D721Med (cell line): ENCODE measurements around the gene SPDYE1.

Experiments
- DNase-seq: peaks from one replicate; pipeline ENCODE4 v3.0.0; 2011; ENCODE audit warnings: low spot score; ENCODE audit not compliant: insufficient read length
- FAIRE-seq: peaks from 2 replicates; lab custom pipeline; 2011; peaks lifted over from hg19 to GRCh38; lab: Jason Lieb, UNC
- CTCF ChIP-seq: IDR thresholded peaks from 2 replicates; pipeline ENCODE4 v1.5.1; 2012; ENCODE audit warnings: mild to moderate bottlenecking, control low read depth; ENCODE audit not compliant: insufficient read depth; ENCODE audit errors: missing control alignments

SPDYE1 gene

GRCh38 chr7:44042221-44042620 is 44.5 kb downstream of the SPDYE1 start:
- no peak for TF ChIP-seq CTCF
- FAIRE-seq (no peak), DNase-seq (no peak)

- FAIRE-seq (no peak), DNase-seq (no peak)
- TF ChIP-seq CTCF: no peak
These were observed 46.2 kb downstream of the SPDYE1 start for GRCh38 chr7:44043902-44044301.

- DNase-seq (peak; percentile 89), FAIRE-seq (no peak)
- no peak for TF ChIP-seq CTCF
These were observed 46.9 kb downstream of the SPDYE1 start, which contains the start of gene DBNL for GRCh38 chr7:44044315-44045225. TSS of gene DBNL (plus strand) at chr7:44044702. CDS start at chr7:44044738, 36 bp downstream.

GRCh38 chr7:44045226-44046014 is 47.7 kb downstream of the SPDYE1 start:
- DNase-seq (no peak), FAIRE-seq (no peak)
- no peak for TF ChIP-seq CTCF

GRCh38 chr7:44046321-44047061 is 48.8 kb downstream of the SPDYE1 start:
- no peak for DNase-seq
- TF ChIP-seq CTCF: no peak
- no peak for FAIRE-seq

GRCh38 chr7:44048031-44048795 is 50.5 kb downstream of the SPDYE1 start:
- no peak for DNase-seq
- no peak for TF ChIP-seq CTCF
- no peak for FAIRE-seq
